ENCODE measurements around the gene TEX51. TPM values are rescaled to one million over a fixed set of nuclear protein-coding genes. Genes with fewer than 3 reads are reported as not detected.

Gene TEX51
- total RNA-seq, 6 experiments from 2014 or later = 0.66 TPM; not detected in 5

GRCh38 chr2:126883666-126884040 is 15.0 kb upstream of the TEX51 start:
- no peak for ATAC-seq
- H3K4me3 ChIP-seq = no peak overlapping the region
- H3K36me3 ChIP-seq = no peaks in the 10 kb centered on the region
- no peak overlapping the region for H3K27ac ChIP-seq
- intact Hi-C loops (cut with DNase I) = no loop called here
- no peaks in the 10 kb centered on the region for H3K9me3 ChIP-seq
- no peak for TF ChIP-seq CTCF (IDR thresholded peaks at IDR 0.05)
- TF ChIP-seq POLR2A (IDR thresholded peaks at IDR 0.05) = no peak
- WGBS (ENCODE audit: insufficient coverage, low coverage, low lambda C conversion rate, missing lambda C conversion rate) = 68% methylated on average over 2 of the region's 6 CpGs
- DNase-seq = no peak
- no peaks in the 10 kb centered on the region for H3K4me1 ChIP-seq
- no peaks in the 10 kb centered on the region for H3K27me3 ChIP-seq

- intact Hi-C loops (cut with DNase I) = no loop called here
- ATAC-seq = no peak
- Histone ChIP-seq H3K4me1 (no peaks in the 10 kb centered on the region), H3K36me3 (no peaks in the 10 kb centered on the region), H3K27me3 (no peaks in the 10 kb centered on the region), H3K9me3 (no peaks in the 10 kb centered on the region), H3K4me3 (no peak overlapping the region), H3K27ac (no peak overlapping the region)
- 93% methylated on average over 7 of the region's 21 CpGs for WGBS (ENCODE audit: insufficient coverage, low coverage, low lambda C conversion rate, missing lambda C conversion rate)
- DNase-seq = peak in 1 of 3 donors; percentile 40
- TF ChIP-seq POLR2A (IDR thresholded peaks at IDR 0.05) = no peak
These were observed 13.6 kb upstream of the TEX51 start for GRCh38 chr2:126884861-126885750.

- ATAC-seq = peak; percentile 13 to 27 (median 23)
- no peaks in the 10 kb centered on the region for H3K36me3 ChIP-seq
- H3K4me1 ChIP-seq = no peaks in the 10 kb centered on the region
- no peaks in the 10 kb centered on the region for H3K9me3 ChIP-seq
- no peaks in the 10 kb centered on the region for H3K27me3 ChIP-seq
- TF ChIP-seq POLR2A (IDR thresholded peaks at IDR 0.05) = no peak
- no peak for TF ChIP-seq CTCF (IDR thresholded peaks at IDR 0.05)
- peak overlapping the region in 1 of 3 donors; percentile 33 for H3K4me3 ChIP-seq
- DNase-seq = peak in 1 of 3 donors; percentile 28
- WGBS (ENCODE audit: insufficient coverage, low coverage, low lambda C conversion rate, missing lambda C conversion rate) = 53% methylated on average over 13 of the region's 18 CpGs
- intact Hi-C loops (cut with DNase I) = no loop called here
- H3K27ac ChIP-seq = no peak overlapping the region
These were observed 12.9 kb upstream of the TEX51 start for GRCh38 chr2:126885751-126886210.

GRCh38 chr2:126886211-126886915 is 12.3 kb upstream of the TEX51 start:
- Histone ChIP-seq H3K27me3 (no peaks in the 10 kb centered on the region), H3K36me3 (no peaks in the 10 kb centered on the region), H3K9me3 (no peaks in the 10 kb centered on the region), H3K27ac (no peak overlapping the region), H3K4me3 (peak overlapping the region in 1 of 3 donors; percentile 33), H3K4me1 (no peaks in the 10 kb centered on the region)
- intact Hi-C loops (cut with DNase I) = no loop called here
- 14% methylated on average over 12 of the region's 40 CpGs for WGBS (ENCODE audit: insufficient coverage, low coverage, low lambda C conversion rate, missing lambda C conversion rate)
- ATAC-seq (peak; percentile 73 to 94 (median 85)), DNase-seq (peak; percentile 55 to 73 (median 57))
- TF ChIP-seq CTCF (IDR thresholded peaks at IDR 0.05) = peak; percentile 41 to 75 (median 54)
- no peak for TF ChIP-seq POLR2A (IDR thresholded peaks at IDR 0.05)

GRCh38 chr2:126886916-126887280 is 11.8 kb upstream of the TEX51 start:
- Histone ChIP-seq H3K36me3 (no peaks in the 10 kb centered on the region), H3K9me3 (no peaks in the 10 kb centered on the region), H3K4me3 (no peak overlapping the region), H3K27me3 (no peaks in the 10 kb centered on the region), H3K27ac (no peak overlapping the region), H3K4me1 (no peaks in the 10 kb centered on the region)
- no peak for ATAC-seq
- TF ChIP-seq POLR2A (IDR thresholded peaks at IDR 0.05) (no peak), CTCF (IDR thresholded peaks at IDR 0.05) (no peak)
- 63% methylated on average over 9 of the region's 13 CpGs for WGBS (ENCODE audit: insufficient coverage, low coverage, low lambda C conversion rate, missing lambda C conversion rate)
- intact Hi-C loops (cut with DNase I) = no loop called here
- peak in 1 of 3 donors; percentile 33 for DNase-seq

Measured in right lobe of liver (tissue), 6 donors.